Glutamatergic neuron (in vitro differentiated cells): ENCODE measurements around the gene F12. TPM values are rescaled to one million over a fixed set of nuclear protein-coding genes. Genes with fewer than 3 reads are reported as not detected.
A peak's percentile ranks its signal among the peaks of the same experiment; 100 is the strongest.

Experiments used
- DNase-seq: peaks from one replicate; pipeline ENCODE4 v3.0.0; 2022
- H3K27ac Mint-ChIP-seq: one replicate; pipeline ENCODE4 v1.8.0; 2020; ENCODE audit warnings: mild to moderate bottlenecking, mixed read lengths, inconsistent platforms; ENCODE audit not compliant: unreplicated experiment
- H3K27me3 Mint-ChIP-seq: one replicate; pipeline ENCODE4 v1.8.0; 2020; ENCODE audit warnings: mild to moderate bottlenecking, moderate library complexity, mixed read lengths, inconsistent platforms; ENCODE audit not compliant: unreplicated experiment
- H3K36me3 Mint-ChIP-seq: one replicate; pipeline ENCODE4 v1.8.0; 2020; ENCODE audit warnings: mild to moderate bottlenecking, mixed read lengths, inconsistent platforms; ENCODE audit not compliant: unreplicated experiment
- H3K4me1 Mint-ChIP-seq: one replicate; pipeline ENCODE4 v1.8.0; 2020; ENCODE audit warnings: mild to moderate bottlenecking, low read depth, mixed read lengths, inconsistent platforms; ENCODE audit not compliant: unreplicated experiment
- H3K4me3 Mint-ChIP-seq: one replicate; pipeline ENCODE4 v1.8.0; 2020; ENCODE audit warnings: mild to moderate bottlenecking, mixed read lengths, inconsistent platforms; ENCODE audit not compliant: unreplicated experiment
- H3K9me3 Mint-ChIP-seq: one replicate; pipeline ENCODE4 v1.8.0; 2020; ENCODE audit warnings: mild to moderate bottlenecking, moderate library complexity, mixed read lengths, inconsistent platforms; ENCODE audit not compliant: unreplicated experiment
- CTCF ChIP-seq: fragments of 200-600 bp; sonication (generic); IDR thresholded peaks from one replicate; pipeline ENCODE4 v1.5.0; 2021; ENCODE audit not compliant: partially characterized antibody, unreplicated experiment
- total RNA-seq: library from RNA; stranded (reverse); fragmentation: NEBNext Ultra II Directional; extraction: Animal tissue kit (Norgen Biotek cat#: 25700); gene quantifications from one replicate; pipeline ENCODE4 v1.2.1, GENCODE V29; 2021; ENCODE audit not compliant: unreplicated experiment

Gene F12
- total RNA-seq, 1 donor from 2014 or later: 5.4 TPM

- Mint-ChIP-seq H3K4me3 (peak overlapping the region; percentile 85), H3K36me3 (peaks cover 3% of the 10 kb centered on the region), H3K9me3 (peaks cover 38% of the 10 kb centered on the region), H3K27ac (peak overlapping the region; percentile 89), H3K4me1 (peaks cover 15% of the 10 kb centered on the region), H3K27me3 (peaks cover 40% of the 10 kb centered on the region)
- DNase-seq: no peak
- TF ChIP-seq CTCF: peak; percentile 44
Measured at GRCh38 chr5:177456591-177456964, 47.2 kb upstream of the F12 start.

GRCh38 chr5:177455661-177456590, 46.6 kb upstream of the F12 start:
- TF ChIP-seq CTCF: peak; percentile 95
- peak overlapping the region; percentile 85 for H3K4me3 Mint-ChIP-seq
- peaks cover 36% of the 10 kb centered on the region for H3K27me3 Mint-ChIP-seq
- peak; percentile 95 for DNase-seq
- H3K36me3 Mint-ChIP-seq: no peaks in the 10 kb centered on the region
- H3K27ac Mint-ChIP-seq: peak overlapping the region; percentile 89
- peaks cover 36% of the 10 kb centered on the region for H3K9me3 Mint-ChIP-seq
- H3K4me1 Mint-ChIP-seq: peaks cover 11% of the 10 kb centered on the region

GRCh38 chr5:177455036-177455660, 45.8 kb upstream of the F12 start:
- Mint-ChIP-seq H3K27me3 (peaks cover 37% of the 10 kb centered on the region), H3K27ac (no peak overlapping the region), H3K4me1 (peaks cover 11% of the 10 kb centered on the region), H3K4me3 (peak overlapping the region; percentile 59), H3K36me3 (no peaks in the 10 kb centered on the region), H3K9me3 (peaks cover 33% of the 10 kb centered on the region)
- DNase-seq: peak; percentile 92
- TF ChIP-seq CTCF: peak; percentile 83

GRCh38 chr5:177454397-177455035, 45.2 kb upstream of the F12 start:
- Mint-ChIP-seq H3K4me1 (peaks cover 10% of the 10 kb centered on the region), H3K9me3 (peaks cover 33% of the 10 kb centered on the region), H3K4me3 (peak overlapping the region; percentile 55), H3K27ac (no peak overlapping the region), H3K36me3 (no peaks in the 10 kb centered on the region), H3K27me3 (peaks cover 34% of the 10 kb centered on the region)
- peak; percentile 92 for TF ChIP-seq CTCF
- DNase-seq: peak; percentile 97
